NCI-H2171 (cell line): ENCODE results near the gene LYST.
"Not testable (repeated sequence)": the region's sequence is repeated elsewhere in the genome, so short reads cannot be mapped to it uniquely, and the experiment has no call there.

ENCODE experiments used
- DNase-seq: peaks from one replicate; lab custom pipeline; 2025; lab: John Stamatoyannopoulos, UW

Gene LYST

GRCh38 chr1:235855811-235856429, 10.8 kb downstream of the LYST start:
- no peak for DNase-seq

DNA sequence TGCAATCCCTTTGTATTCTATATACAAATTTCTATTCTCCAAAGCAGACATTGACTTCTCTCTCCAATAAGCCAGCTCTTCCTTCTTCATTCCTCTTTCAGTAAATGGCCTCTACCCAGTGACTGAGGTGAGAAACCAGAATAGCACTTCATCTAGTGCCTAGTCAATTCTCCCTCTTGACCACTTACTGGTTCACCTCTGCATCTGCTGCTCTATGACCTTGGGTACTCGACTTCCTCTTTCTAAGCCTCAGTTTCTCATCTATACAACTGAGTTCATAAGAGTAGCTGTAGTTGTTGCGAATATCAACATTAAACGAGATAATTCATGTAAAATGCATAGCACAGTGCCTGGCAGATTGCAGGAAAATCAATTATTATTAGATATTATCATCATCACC, 12.4 kb downstream of the LYST start:
- DNase-seq = no peak

DNA sequence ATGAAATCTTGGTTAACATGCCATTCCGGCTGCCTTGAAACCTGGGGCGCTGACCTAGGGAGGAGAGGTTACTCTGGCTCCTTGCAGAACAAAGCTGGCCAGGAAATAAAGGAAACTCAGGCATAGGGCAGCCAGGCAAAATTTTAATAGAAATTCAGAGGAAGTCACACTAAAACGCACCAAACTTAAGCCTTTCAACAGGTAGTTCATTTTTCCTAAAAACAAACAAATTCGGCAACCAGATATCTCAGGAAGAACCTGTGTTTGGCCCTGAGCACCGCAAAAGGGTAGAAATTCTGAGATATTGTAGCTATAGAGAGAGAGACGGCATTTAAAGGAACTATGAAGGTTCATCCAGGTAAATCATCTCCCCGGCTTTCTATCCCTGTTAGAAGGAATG, 13.1 kb downstream of the LYST start:
- DNase-seq = no peak

- DNase-seq = no peak
Measured at GRCh38 chr1:235852887-235853286, 13.8 kb downstream of the LYST start.

- DNase-seq = no peak
Measured at GRCh38 chr1:235851939-235852338, 14.8 kb downstream of the LYST start.

- not testable (repeated sequence) for DNase-seq
Measured at GRCh38 chr1:235848251-235848650, 18.5 kb downstream of the LYST start.

- not testable (repeated sequence) for DNase-seq
Measured at GRCh38 chr1:235845656-235846107, 21.0 kb downstream of the LYST start.

GRCh38 chr1:235844776-235845175, 21.9 kb downstream of the LYST start:
- no peak for DNase-seq

- peak; percentile 31 for DNase-seq
Measured at GRCh38 chr1:235843461-235843961, 23.2 kb downstream of the LYST start.

DNA sequence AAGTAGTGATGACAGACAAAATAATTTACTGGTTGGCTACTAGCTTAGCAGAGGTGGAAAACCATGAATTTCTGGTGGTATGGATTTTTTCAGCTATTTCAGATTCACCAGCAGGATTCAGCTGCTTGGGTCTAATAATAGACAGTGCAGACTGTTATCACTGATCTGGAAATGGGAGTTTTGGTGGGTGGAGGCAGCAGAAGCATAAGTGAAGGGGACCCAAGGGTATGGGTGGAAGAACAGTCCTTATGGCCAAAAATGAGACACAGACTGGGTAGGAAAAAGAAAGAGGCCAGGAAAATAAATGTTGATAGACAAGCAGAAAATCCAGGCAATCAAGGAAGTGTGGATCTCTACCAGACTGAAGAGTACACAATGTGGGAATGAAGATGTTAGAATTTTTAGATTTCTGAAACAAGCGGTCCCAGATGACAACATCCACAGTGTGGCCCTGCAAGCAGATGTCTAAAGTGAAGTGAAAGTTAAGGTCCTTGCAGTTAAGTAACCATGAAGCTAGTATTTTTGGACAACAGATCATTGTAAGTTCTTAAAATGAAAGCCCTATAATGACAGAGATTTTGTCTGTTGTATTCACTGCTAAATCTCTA, 24.7 kb downstream of the LYST start:
- DNase-seq = no peak

DNA sequence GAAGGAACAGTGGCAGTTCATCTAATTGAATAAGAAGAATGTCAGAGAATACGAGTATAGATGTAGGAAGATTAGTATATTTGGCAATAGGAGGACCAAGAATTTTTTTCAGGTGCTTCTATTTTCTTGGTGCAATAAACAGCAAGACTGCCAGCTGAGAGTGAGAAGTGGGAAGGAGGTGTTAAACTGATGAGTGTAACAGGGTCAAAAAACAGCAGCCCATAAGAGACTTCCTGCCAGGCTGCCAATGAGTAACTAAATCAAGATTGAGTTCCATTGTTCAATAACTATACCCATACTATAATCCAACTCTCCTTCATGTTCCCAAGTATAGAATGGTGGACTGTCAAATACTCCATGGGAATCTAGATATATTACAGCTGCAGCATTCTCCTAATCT, 28.7 kb downstream of the LYST start:
- DNase-seq = no peak

DNA sequence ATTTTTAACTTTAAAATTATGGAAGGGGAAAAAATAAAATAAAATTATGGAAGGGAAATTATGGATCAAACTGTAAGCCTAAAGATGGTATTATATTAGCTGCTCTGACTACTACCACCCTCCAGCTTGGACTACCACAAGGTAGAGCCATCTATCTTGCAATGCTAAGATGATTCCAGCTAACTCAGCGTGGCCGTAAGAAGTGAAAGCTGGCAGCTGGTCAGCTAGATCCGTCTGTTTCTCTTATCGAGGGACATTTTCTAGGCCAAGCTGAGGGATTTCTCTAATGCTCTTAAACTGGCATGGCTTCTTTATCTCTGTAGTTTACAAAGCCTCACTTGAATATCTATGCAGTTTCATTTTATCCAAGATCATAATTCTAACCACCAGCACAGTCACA, 31.5 kb downstream of the LYST start:
- no peak for DNase-seq

- DNase-seq = peak; percentile 67
Measured at GRCh38 chr1:235834620-235835019, 32.1 kb downstream of the LYST start.

DNA sequence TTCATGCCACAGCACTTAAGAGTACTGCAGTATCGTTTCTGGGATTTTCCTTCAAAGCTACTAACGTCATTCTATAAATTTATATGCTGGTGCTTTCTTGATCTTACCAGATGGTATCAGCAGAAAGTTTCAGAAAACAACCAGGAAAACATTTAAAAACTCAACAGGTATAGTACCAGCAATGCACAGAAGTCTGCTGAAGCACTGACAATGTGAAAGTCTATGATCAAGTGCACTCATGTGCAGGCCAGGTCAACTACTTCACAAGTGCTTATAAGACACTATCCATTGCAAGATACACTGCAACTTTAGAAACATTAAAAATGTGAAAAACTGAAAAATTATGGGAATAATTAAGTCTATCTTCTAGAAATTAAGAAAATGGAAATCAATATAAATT, 34.7 kb downstream of the LYST start:
- DNase-seq = no peak

GRCh38 chr1:235831148-235831547, 35.6 kb downstream of the LYST start:
- no peak for DNase-seq

DNA sequence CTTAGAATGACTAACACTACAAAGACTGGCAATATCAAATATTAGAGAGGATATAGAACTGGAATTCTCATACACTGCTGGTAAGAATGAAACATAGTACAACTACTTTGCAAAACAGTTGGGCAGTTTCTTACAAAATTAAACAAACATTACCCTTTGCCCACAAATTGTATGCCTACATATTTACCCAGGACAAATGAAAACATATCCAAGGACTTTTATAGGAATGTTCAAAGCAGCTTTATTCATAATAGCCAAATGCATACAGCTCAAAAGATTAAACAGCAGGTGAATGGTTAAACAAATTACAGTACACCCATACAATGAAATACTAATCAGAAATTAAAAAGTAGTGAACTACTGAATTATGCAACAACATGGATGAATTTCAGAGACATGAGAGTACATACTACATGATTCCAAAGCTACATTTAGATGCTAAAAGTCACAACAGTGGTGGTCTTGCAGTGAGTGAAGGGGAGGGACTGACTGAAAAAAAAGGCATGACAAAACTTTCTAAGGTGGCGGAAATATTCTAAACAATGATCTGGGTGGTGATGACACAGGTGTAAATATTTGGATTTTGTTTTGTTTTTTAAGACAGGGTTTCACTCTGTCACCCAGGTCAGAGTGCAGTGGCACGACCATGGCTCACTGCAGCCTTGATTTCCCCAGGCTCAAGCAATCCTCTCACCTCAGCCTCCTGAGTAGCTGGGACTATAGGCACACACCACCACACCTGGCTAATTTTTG, 40.4 kb downstream of the LYST start:
- no peak for DNase-seq

- no peak for DNase-seq
Measured at GRCh38 chr1:235825229-235825628, 41.5 kb downstream of the LYST start.

DNA sequence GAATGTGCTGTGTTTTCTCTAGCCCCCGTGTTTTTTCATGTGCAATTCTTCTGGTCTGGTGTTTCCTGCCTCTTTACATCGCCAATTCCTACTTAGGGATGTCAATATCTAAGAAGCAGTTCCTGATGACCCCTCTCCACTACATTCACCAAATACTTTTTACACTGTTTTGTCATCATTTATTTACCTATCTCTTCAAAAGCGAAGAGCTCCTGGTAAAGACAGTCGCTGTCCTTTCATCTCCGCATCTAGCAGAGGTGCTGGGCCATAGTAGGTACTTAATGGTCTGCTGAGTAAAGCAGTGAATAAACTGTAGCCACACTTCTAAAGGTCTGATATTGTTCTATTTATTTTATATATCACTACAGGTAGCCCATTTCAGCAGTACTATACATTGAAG, 43.0 kb downstream of the LYST start:
- DNase-seq = no peak

DNA sequence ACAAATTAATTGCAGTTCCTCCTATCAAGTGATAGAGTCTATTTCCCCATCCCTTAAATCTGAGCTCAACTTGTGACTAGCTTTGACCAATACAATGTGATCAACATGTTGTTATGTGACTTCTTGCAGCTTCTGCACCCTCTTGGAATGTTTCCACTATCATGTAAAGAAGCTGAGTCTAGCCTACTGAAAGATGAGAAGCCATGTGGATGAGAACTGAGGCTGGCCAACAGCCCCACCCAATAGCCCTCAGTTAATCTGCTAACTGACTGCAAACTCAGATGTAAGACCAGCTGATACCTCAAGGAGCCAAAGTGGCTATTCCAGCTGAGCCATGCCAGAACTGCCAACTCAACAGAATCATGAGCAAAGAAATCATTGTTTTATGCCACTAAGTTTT, 44.0 kb downstream of the LYST start:
- no peak for DNase-seq

DNA sequence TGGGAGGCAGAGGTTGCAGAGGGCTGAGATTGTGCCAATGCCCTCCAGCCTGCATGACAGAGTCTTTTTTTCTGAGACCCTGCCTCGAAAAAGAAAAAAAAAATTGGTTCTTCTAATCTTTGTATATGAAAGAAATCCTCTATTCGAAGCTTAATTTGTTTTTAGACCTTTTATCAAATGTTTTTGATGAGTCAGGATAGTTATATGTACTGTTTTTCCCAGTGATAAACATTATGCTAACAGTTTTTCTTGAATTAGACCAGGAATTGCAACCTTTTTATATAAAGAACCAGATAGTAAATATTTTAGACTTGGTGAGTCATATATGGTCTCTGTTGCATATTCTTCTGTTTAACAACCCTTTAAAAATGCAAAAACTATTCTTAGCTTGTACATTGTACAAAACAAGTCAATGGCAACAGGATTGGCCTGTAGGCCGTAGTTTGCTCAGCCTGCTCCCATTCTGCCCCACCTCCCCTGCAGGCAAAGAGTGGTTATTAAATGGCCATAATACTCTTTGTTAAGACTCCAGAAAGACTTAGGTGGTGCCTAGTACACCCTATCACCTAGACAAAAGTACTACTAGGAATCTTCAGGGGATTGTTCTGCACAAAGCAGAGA, 45.2 kb downstream of the LYST start:
- DNase-seq = no peak

DNA sequence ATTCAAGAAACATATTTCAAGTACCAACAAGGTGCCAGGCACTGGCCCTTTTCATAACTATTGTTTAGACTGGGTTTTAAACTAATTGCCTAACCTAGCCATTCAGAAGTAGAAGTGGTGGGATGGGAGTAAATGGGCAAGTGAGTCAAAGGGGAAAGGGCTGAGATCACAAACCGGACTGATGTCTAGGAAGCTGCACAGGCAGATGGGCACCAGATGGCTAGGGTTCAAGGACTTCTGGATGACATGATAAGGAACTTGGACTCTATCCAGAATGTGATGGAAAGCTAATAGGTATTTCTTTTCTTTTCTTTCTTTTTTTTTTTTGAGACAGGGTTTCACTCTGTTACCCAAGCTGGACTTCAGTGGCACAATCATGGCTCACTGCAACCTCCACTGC, 46.6 kb downstream of the LYST start:
- peak; percentile 65 for DNase-seq

DNA sequence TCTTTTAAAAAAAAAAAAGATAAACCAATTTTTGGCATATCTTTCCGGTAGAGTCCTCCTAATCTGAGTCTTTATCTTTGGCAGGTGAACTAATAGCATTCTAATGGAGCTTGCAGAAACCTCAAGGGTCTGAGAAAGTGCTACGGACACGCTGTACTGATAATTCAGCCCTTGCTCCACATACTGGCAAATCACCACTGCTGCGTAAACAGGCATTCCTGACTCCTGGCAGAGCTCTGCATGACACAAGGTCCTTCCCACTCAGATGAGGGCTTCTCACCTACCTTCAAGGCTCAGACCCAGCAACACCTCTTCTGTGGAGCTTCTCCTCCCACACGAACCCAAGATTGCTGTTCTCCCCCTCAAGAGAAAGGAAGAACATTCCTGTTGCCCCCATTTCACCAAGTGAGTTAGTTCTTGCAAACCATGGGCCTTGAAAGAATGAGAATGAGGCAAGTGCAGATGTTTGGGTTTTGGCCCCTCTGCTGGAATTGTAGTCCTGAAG, 48.0 kb downstream of the LYST start:
- no peak for DNase-seq
